ENCODE measurements around the gene ITGAD. TPM values are rescaled to one million over a fixed set of nuclear protein-coding genes. Genes with fewer than 3 reads are reported as not detected.
"Not testable (repeated sequence)": the region's sequence is repeated elsewhere in the genome, so short reads cannot be mapped to it uniquely, and the experiment has no call there.

The ITGAD gene
- polyA plus RNA-seq, 2 of the 4 experiments (the other 2 are of a cell fraction), result not detected

- H3K27ac ChIP-seq, result no peak overlapping the region
- DNase-seq (ENCODE audit: low read depth in 1 of 2, low spot score in 1 of 2), result no peak
- no peaks in the 10 kb centered on the region for H3K9me3 ChIP-seq
- WGBS (ENCODE audit: missing lambda C conversion rate), result 84% methylated on average over 4 of the region's 4 CpGs
- H3K4me3 ChIP-seq, result no peak overlapping the region
- POLR2A ChIA-PET, result interaction anchor here (1.7 kb wide), 1 partner anchor 19 kb away, joined by 7 read pairs; the partner anchor contains the start of gene ARMC5
- CTCF ChIA-PET, result interaction anchor here (0.6 to 5.5 kb wide), 6 partner anchors 10 to 396 kb away, joined by 3 to 52 read pairs (median 6); partner anchors contain the start of gene ARMC5
- TF ChIP-seq FOSL2 (IDR thresholded peaks at IDR 0.05) (no peak), FOSL2 (CRISPR knock-in tag; IDR thresholded peaks at IDR 0.05) (no peak), NFE2L2 (conservative IDR thresholded peaks at IDR 0.05; ENCODE audit: low read length) (no peak), MYC (IDR thresholded peaks at IDR 0.05; ENCODE audit: borderline replicate concordance, low read length) (no peak), RARB (CRISPR knock-in tag; IDR thresholded peaks at IDR 0.05) (no peak), TFCP2L1 (CRISPR knock-in tag; IDR thresholded peaks at IDR 0.05) (no peak)
- H3K4me2 ChIP-seq, result no peak overlapping the region
- no peak for ATAC-seq
- FAIRE-seq, result no peak
- H3K4me1 ChIP-seq, result no peaks in the 10 kb centered on the region
These were observed 47.5 kb downstream of the ITGAD start for GRCh38 chr16:31440516-31441184.

- CTCF ChIA-PET, result interaction anchor here (0.6 to 5.5 kb wide), 31 partner anchors 8 to 1610 kb away, joined by 3 to 52 read pairs (median 4); partner anchors contain the start of genes ARMC5, HSD3B7 and PYCARD
- POLR2A ChIA-PET, result interaction anchor here (1.2 to 1.8 kb wide), 4 partner anchors 17 to 485 kb away, joined by 4 to 12 read pairs (median 6); partner anchors contain the start of genes ARMC5, KAT8, SETD1A and ZNF646
- ATAC-seq (no peak), FAIRE-seq (no peak), DNase-seq (ENCODE audit: low read depth in 1 of 2, low spot score in 1 of 2) (no peak)
- Histone ChIP-seq H3K4me3 (peak overlapping the region; percentile 58), H3K27ac (peak overlapping the region; percentile 85 to 90; a peak in 5 of 6 replicates), H3K9me3 (no peaks in the 10 kb centered on the region), H3K4me2 (peak overlapping the region; percentile 61), H3K4me1 (no peaks in the 10 kb centered on the region)
- WGBS (ENCODE audit: missing lambda C conversion rate), result 91% methylated on average over 34 of the region's 34 CpGs
- TF ChIP-seq BCL3 (IDR thresholded peaks at IDR 0.05) (no peak), EHF (CRISPR knock-in tag; IDR thresholded peaks at IDR 0.05) (no peak), HOXB5 (CRISPR knock-in tag; IDR thresholded peaks at IDR 0.05) (no peak)
- TF ChIP-seq, protein P1, sequence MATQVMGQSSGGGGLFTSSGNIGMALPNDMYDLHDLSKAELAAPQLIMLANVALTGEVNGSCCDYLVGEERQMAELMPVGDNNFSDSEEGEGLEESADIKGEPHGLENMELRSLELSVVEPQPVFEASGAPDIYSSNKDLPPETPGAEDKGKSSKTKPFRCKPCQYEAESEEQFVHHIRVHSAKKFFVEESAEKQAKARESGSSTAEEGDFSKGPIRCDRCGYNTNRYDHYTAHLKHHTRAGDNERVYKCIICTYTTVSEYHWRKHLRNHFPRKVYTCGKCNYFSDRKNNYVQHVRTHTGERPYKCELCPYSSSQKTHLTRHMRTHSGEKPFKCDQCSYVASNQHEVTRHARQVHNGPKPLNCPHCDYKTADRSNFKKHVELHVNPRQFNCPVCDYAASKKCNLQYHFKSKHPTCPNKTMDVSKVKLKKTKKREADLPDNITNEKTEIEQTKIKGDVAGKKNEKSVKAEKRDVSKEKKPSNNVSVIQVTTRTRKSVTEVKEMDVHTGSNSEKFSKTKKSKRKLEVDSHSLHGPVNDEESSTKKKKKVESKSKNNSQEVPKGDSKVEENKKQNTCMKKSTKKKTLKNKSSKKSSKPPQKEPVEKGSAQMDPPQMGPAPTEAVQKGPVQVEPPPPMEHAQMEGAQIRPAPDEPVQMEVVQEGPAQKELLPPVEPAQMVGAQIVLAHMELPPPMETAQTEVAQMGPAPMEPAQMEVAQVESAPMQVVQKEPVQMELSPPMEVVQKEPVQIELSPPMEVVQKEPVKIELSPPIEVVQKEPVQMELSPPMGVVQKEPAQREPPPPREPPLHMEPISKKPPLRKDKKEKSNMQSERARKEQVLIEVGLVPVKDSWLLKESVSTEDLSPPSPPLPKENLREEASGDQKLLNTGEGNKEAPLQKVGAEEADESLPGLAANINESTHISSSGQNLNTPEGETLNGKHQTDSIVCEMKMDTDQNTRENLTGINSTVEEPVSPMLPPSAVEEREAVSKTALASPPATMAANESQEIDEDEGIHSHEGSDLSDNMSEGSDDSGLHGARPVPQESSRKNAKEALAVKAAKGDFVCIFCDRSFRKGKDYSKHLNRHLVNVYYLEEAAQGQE (IDR thresholded peaks at IDR 0.05), result no peak
- TF ChIP-seq, protein P2, sequence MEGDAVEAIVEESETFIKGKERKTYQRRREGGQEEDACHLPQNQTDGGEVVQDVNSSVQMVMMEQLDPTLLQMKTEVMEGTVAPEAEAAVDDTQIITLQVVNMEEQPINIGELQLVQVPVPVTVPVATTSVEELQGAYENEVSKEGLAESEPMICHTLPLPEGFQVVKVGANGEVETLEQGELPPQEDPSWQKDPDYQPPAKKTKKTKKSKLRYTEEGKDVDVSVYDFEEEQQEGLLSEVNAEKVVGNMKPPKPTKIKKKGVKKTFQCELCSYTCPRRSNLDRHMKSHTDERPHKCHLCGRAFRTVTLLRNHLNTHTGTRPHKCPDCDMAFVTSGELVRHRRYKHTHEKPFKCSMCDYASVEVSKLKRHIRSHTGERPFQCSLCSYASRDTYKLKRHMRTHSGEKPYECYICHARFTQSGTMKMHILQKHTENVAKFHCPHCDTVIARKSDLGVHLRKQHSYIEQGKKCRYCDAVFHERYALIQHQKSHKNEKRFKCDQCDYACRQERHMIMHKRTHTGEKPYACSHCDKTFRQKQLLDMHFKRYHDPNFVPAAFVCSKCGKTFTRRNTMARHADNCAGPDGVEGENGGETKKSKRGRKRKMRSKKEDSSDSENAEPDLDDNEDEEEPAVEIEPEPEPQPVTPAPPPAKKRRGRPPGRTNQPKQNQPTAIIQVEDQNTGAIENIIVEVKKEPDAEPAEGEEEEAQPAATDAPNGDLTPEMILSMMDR (IDR thresholded peaks at IDR 0.05), result no peak
These were observed 48.8 kb downstream of the ITGAD start for GRCh38 chr16:31441956-31442355.

DNA sequence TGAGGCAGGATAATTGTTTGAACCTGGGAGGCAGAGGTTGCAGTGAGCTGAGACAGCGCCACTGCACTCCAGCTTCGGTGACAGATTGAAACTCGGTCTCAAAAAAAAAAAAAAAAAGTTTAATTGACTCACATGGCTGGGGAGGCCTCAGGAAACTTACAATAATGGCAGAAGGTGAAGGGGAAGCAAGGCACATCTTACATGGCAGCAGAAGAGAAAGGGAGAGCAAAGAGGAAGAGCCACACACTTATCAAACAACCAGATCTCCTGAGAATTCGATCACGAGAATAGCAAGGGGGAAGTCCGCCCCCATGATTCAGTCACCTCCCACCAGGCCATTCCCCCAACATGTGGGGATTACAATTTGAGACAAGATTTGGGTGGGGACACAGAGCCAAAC, 52.8 kb downstream of the ITGAD start:
- not testable (repeated sequence) for H3K4me2 ChIP-seq; H3K9me3 ChIP-seq; H3K4me1 ChIP-seq; H3K4me3 ChIP-seq; ATAC-seq; FAIRE-seq; H3K27ac ChIP-seq; DNase-seq (ENCODE audit: low read depth in 1 of 2, low spot score in 1 of 2)
- 83% methylated on average over 6 of the region's 6 CpGs for WGBS (ENCODE audit: missing lambda C conversion rate)
- POLR2A ChIA-PET, result interaction anchor here (0.7 kb wide), 2 partner anchors 304 to 460 kb away, joined by 3 to 4 read pairs; no protein-coding TSS in a partner anchor
- CTCF ChIA-PET, result interaction anchor here (5.5 kb wide), 1 partner anchor 12 kb away, joined by 52 read pairs; the partner anchor contains the start of gene ARMC5
